CD4-positive, CD25-positive, alpha-beta regulatory T cell (primary cell): ENCODE results near the gene MCFD2. TPM values are rescaled to one million over a fixed set of nuclear protein-coding genes. Genes with fewer than 3 reads are reported as not detected.
"Not testable (repeated sequence)": the region's sequence is repeated elsewhere in the genome, so short reads cannot be mapped to it uniquely, and the experiment has no call there.

ENCODE experiments used
- ATAC-seq, 2 donors: fragments of 150-1000 bp; cut with Tn5 transposase; one replicate each; pipeline ENCODE4 v1.10.0; 2021; ENCODE audit warnings: low read depth in 2 of 2, moderate number of reproducible peaks in 2 of 2, moderate library complexity in 1 of 2
- DNase-seq, 3 donors: peaks; one replicate each; pipeline versions ENCODE4 v3.0.0 to v3.0.0-alpha.2; 2012 to 2022; ENCODE audit warnings: mixed read lengths in 1 of 3
- H3K27ac ChIP-seq: one replicate; pipeline ENCODE4 v1.7.0; 2013; ENCODE audit warnings: mild to moderate bottlenecking, low read length; ENCODE audit not compliant: insufficient read depth, poor library complexity, severe bottlenecking
- H3K27me3 ChIP-seq: one replicate; pipeline ENCODE4 v1.7.0; 2013; ENCODE audit warnings: low read length; ENCODE audit not compliant: control insufficient read depth, insufficient read depth
- H3K36me3 ChIP-seq: one replicate; pipeline ENCODE4 v1.7.0; 2013; ENCODE audit warnings: mild to moderate bottlenecking, low read length, moderate library complexity; ENCODE audit not compliant: control insufficient read depth, insufficient read depth
- H3K4me1 ChIP-seq: 2 replicates; pipeline ENCODE4 v1.7.0; 2013; ENCODE audit warnings: mild to moderate bottlenecking, low read length; ENCODE audit not compliant: insufficient read depth, control insufficient read depth, poor library complexity, severe bottlenecking
- H3K4me3 ChIP-seq: one replicate; pipeline ENCODE4 v1.7.0; 2013; ENCODE audit warnings: low read depth, mild to moderate bottlenecking, low read length, moderate library complexity
- H3K9me3 ChIP-seq, 2 experiments: 1 replicate in 1 of 2; 2 replicates in 1 of 2; pipeline ENCODE4 v1.7.0; 2013; ENCODE audit warnings: low read length in 2 of 2, mild to moderate bottlenecking in 1 of 2, moderate library complexity in 1 of 2; ENCODE audit not compliant: control insufficient read depth in 2 of 2
- H3K27ac Mint-ChIP-seq, 3 donors: one replicate each; pipeline ENCODE4 v1.8.0; 2020 to 2022; ENCODE audit warnings: mild to moderate bottlenecking in 3 of 3, mixed read lengths in 3 of 3, moderate library complexity in 2 of 3
- H3K27me3 Mint-ChIP-seq: one replicate; pipeline ENCODE4 v1.8.0; 2022; ENCODE audit warnings: mild to moderate bottlenecking, mixed read lengths
- H3K36me3 Mint-ChIP-seq: one replicate; pipeline ENCODE4 v1.8.0; 2020; ENCODE audit warnings: mixed read lengths
- H3K4me1 Mint-ChIP-seq, 4 donors: one replicate each; pipeline ENCODE4 v1.8.0; 2020 to 2022; ENCODE audit warnings: mixed read lengths in 4 of 4, mild to moderate bottlenecking in 1 of 4
- H3K4me3 Mint-ChIP-seq, 4 donors: one replicate each; pipeline ENCODE4 v1.8.0; 2020 to 2022; ENCODE audit warnings: mild to moderate bottlenecking in 4 of 4, mixed read lengths in 4 of 4, moderate library complexity in 3 of 4
- H3K9me3 Mint-ChIP-seq, 7 donors: one replicate each; pipeline ENCODE4 v1.8.0; 2020 to 2022; ENCODE audit warnings: mixed read lengths in 7 of 7, mild to moderate bottlenecking in 3 of 7, moderate library complexity in 2 of 7
- polyA plus RNA-seq, 4 donors: library from polyadenylated mRNA; unstranded; fragments of 300-500 nt; fragmentation: Illumina TruSeq; gene quantifications; one replicate each; pipeline ENCODE4 v1.2.3, GENCODE V29; 2021
- total RNA-seq: library from RNA; stranded (reverse); gene quantifications from one replicate; pipeline ENCODE4 v1.2.3, GENCODE V29; 2022

The MCFD2 gene
- total and polyA plus RNA-seq, 5 donors from 2014 or later, result 22.0 to 36.4 (median 30.2) TPM

DNA sequence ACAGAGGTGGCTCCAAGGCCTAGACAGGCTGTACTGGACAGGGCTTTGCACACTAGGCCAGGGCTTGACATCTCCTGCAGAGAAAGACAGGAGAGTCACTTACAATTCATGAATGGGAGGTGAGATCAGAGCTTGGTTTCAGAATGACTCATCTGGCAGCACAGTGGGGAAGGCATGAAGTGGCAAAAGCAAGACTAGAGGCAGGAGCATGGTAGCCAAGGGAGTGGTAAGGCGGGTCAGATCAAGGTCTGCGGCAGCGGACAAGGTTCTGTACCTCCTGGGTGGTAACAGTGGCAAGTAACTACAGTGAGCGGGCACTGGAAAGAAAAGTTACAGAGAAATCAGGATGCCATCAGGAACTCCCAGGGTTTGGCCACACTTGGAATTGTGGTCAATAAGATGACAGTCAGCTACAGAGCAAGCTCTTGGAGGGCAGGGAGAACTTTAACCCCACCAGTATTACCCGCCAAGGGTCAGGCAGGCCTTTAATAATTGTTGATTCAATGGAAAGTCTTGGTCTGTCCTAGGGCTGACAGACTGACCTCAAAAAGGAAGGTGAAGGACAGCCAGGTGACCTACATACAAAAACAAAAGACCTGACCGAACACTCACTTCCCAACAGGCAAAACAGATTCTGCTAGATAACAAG lies 5.7 kb downstream of the MCFD2 start:
- Mint-ChIP-seq H3K27ac (peak overlapping the region; percentile 56 to 71 (median 71)), H3K4me3 (peak overlapping the region in 1 of 4 donors; percentile 67), H3K4me1 (peaks cover 18 to 48% (median 36%) of the 10 kb centered on the region in 4 donors), H3K36me3 (peaks cover 39% of the 10 kb centered on the region), H3K9me3 (peaks cover 0 to 2% (median 0%) of the 10 kb centered on the region in 7 donors), H3K27me3 (no peaks in the 10 kb centered on the region)
- peak; percentile 42 to 52 for ATAC-seq
- Histone ChIP-seq H3K27ac (no peak overlapping the region), H3K27me3 (no peaks in the 10 kb centered on the region), H3K4me3 (no peak overlapping the region), H3K4me1 (peaks cover 17% of the 10 kb centered on the region), H3K9me3 (no peaks in the 10 kb centered on the region), H3K36me3 (peaks cover 39% of the 10 kb centered on the region)
- peak in 1 of 3 donors; percentile 77 for DNase-seq

DNA sequence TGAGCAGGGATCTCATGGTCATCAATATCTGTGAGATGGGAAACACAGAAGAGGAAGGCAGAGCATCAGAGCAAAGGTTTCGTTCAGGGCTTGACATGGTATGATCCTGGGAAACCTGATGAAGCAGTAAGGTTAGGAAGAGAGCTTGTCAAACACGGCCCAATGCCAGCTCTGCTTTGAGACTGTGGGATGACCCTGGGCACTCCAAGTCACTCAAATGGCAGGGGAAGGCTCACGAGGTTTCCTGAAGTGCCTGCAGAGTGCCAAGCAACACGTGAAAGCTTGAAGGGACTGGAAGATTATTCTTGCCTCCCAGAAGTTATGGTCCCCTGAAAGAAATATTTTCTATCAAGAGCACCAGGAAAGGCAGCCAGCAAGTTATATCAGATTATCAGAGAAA lies 6.5 kb downstream of the MCFD2 start:
- H3K9me3 Mint-ChIP-seq, result no peaks in the 10 kb centered on the region
- Histone ChIP-seq H3K27ac (no peak overlapping the region), H3K27me3 (no peaks in the 10 kb centered on the region), H3K4me1 (peaks cover 10% of the 10 kb centered on the region), H3K36me3 (peaks cover 39% of the 10 kb centered on the region), H3K4me3 (no peak overlapping the region), H3K9me3 (no peaks in the 10 kb centered on the region)
- DNase-seq, result no peak
- peaks cover 12 to 40% (median 29%) of the 10 kb centered on the region in 4 donors for H3K4me1 Mint-ChIP-seq
- H3K36me3 Mint-ChIP-seq, result peaks cover 42% of the 10 kb centered on the region
- peak overlapping the region in 2 of 4 donors; percentile 29 to 32 for H3K4me3 Mint-ChIP-seq
- H3K27ac Mint-ChIP-seq, result peak overlapping the region; percentile 3 to 80 (median 56)
- no peaks in the 10 kb centered on the region for H3K27me3 Mint-ChIP-seq
- ATAC-seq, result no peak

DNA sequence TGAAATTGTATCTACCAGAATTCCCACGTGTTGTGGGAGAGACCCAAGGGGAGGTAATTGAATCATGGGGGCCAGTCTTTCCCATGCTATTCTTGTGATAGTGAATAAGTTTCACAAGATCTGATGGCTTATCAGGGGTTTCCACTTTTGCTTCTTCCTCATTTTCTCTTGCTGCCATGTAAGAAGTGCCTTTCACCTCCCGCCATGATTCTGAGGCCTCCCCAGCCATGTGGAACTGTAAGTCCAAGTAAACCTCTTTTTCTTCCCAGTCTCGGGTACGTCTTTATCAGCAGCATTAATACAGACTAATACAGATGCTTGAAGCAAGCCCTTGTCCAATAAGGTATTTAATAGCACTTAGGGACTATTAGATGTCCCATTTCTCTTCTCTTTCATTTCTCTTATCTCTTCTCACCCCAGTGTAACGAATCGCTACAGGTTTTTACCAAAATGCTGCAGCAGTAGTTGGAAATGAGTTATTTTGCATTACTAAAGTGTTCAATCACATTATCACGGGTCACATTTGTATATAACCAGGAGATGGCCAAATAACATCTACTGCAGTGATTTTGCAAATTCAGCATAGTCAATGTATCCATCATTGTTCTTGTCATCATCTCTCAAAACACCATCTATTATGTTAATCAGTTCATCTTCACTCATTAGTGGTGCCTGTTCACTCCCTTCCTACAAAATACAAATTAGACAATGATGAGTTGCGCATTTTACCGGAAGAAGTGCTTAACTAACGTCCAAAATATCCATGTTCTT lies 10.5 kb downstream of the MCFD2 start:
- not testable (repeated sequence) for H3K4me3 ChIP-seq, ATAC-seq, H3K4me1 ChIP-seq, H3K27me3 Mint-ChIP-seq, H3K27ac Mint-ChIP-seq, H3K9me3 ChIP-seq, H3K9me3 Mint-ChIP-seq, H3K27me3 ChIP-seq, H3K27ac ChIP-seq, DNase-seq, H3K4me3 Mint-ChIP-seq
- Mint-ChIP-seq H3K36me3 (peaks cover 40% of the 10 kb centered on the region), H3K4me1 (peaks cover 9 to 17% (median 13%) of the 10 kb centered on the region in 4 donors)
- peaks cover 42% of the 10 kb centered on the region for H3K36me3 ChIP-seq

DNA sequence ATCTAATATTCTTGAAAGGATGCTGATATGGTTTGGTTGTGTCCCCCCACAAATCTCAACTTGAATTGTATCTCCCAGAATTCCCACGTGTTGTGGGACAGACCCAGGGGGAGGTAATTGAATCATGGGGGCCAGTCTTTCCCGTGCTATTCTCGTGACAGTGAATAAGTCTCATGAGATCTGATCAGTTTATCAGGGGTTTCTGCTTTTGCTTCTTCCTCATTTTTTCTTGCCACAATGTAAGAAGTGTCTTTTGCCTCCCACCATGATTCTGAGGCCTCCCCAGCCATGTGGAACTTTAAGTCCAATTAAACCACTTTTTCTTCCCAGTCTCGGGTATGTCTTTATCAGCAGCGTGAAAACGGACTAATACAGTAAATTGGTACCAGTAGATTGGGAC lies 12.6 kb downstream of the MCFD2 start:
- not testable (repeated sequence) for DNase-seq, H3K4me3 Mint-ChIP-seq, ATAC-seq, H3K9me3 Mint-ChIP-seq, H3K27me3 ChIP-seq, H3K4me3 ChIP-seq, H3K9me3 ChIP-seq, H3K27ac ChIP-seq, H3K4me1 ChIP-seq, H3K27me3 Mint-ChIP-seq
- peaks cover 29% of the 10 kb centered on the region for H3K36me3 ChIP-seq
- H3K27ac Mint-ChIP-seq, result peak overlapping the region in 1 of 3 donors; percentile 17
- H3K4me1 Mint-ChIP-seq, result peaks cover 0 to 11% (median under 1%) of the 10 kb centered on the region in 4 donors
- H3K36me3 Mint-ChIP-seq, result peaks cover 29% of the 10 kb centered on the region

DNA sequence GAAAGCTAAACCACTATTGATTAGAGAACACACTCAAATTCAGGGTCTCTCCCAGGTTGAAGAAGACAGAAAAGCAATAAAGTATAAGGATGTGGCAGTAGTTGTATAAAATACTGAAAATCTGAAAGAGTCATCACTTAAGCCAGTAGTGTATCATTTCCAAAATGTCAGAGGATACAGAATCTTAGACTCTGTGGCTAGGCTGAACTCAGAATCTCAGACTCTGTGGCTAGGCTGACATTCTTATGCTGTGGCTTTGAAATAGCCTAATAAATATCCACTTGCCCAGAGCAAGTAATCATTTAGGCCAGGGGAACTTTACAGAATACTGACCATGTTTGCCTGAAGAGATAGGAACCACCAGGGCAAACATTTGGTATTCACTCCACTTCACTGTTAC lies 13.1 kb downstream of the MCFD2 start:
- peaks cover 24% of the 10 kb centered on the region for H3K36me3 Mint-ChIP-seq
- no peak for DNase-seq
- H3K4me3 Mint-ChIP-seq, result no peak overlapping the region
- no peak for ATAC-seq
- H3K4me3 ChIP-seq, result no peak overlapping the region
- H3K27me3 ChIP-seq, result no peaks in the 10 kb centered on the region
- H3K4me1 Mint-ChIP-seq, result peaks cover 0 to 11% (median under 1%) of the 10 kb centered on the region in 4 donors
- H3K27ac Mint-ChIP-seq, result no peak overlapping the region
- no peaks in the 10 kb centered on the region for H3K4me1 ChIP-seq
- peaks cover 24% of the 10 kb centered on the region for H3K36me3 ChIP-seq
- no peaks in the 10 kb centered on the region for H3K27me3 Mint-ChIP-seq
- no peaks in the 10 kb centered on the region for H3K9me3 ChIP-seq
- H3K27ac ChIP-seq, result no peak overlapping the region
- no peaks in the 10 kb centered on the region for H3K9me3 Mint-ChIP-seq

DNA sequence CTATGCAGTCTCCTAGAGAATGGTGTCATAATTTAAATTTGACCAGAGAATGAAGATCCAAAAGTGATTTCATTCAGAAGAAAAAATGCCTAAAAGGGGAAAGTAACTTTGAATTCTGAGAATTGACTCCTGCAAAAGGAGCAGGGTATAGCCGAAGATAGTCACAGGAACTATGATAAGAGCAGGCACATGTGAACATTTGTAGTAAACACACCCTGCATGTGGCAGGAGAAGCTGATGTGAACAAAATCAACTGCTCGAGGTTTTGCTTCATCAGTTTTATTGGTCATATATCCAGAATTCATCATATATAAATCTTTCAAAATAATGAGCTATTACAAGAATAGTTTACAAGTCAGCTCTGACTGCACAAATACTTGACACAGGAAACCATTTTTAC lies 14.0 kb downstream of the MCFD2 start:
- H3K4me3 Mint-ChIP-seq, result no peak overlapping the region
- Histone ChIP-seq H3K4me3 (no peak overlapping the region), H3K27me3 (no peaks in the 10 kb centered on the region), H3K36me3 (peaks cover 15% of the 10 kb centered on the region), H3K9me3 (no peaks in the 10 kb centered on the region), H3K27ac (no peak overlapping the region), H3K4me1 (no peaks in the 10 kb centered on the region)
- H3K27ac Mint-ChIP-seq, result peak overlapping the region in 1 of 3 donors; percentile 58
- peaks cover 0 to 11% (median under 1%) of the 10 kb centered on the region in 4 donors for H3K4me1 Mint-ChIP-seq
- H3K27me3 Mint-ChIP-seq, result no peaks in the 10 kb centered on the region
- H3K36me3 Mint-ChIP-seq, result peaks cover 17% of the 10 kb centered on the region
- DNase-seq (no peak), ATAC-seq (no peak)
- no peaks in the 10 kb centered on the region for H3K9me3 Mint-ChIP-seq

DNA sequence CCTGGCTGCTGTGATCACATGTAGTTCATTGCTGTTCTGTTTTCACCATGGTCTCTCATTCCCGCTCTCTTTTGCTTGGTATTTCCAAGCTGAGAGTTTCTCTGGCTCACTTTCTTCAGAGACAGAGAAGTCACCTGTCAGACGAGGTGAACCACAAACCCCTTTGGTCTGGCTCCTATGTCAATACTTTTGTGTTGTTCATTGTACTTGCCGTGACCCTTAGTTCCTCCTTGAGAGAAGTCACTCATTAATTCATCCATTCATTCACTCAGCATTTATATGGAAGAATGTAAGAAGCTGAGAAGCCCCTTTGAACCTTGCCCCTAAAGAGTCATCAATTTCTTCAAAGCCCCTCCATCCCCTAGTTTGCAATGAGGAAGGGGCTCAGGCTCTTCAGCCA lies 15.2 kb downstream of the MCFD2 start:
- ATAC-seq (no peak), DNase-seq (no peak)
- Mint-ChIP-seq H3K27me3 (no peaks in the 10 kb centered on the region), H3K27ac (peak overlapping the region in 2 of 3 donors; percentile 22 to 23), H3K9me3 (no peaks in the 10 kb centered on the region), H3K36me3 (peaks cover 12% of the 10 kb centered on the region), H3K4me3 (no peak overlapping the region), H3K4me1 (peaks cover 0 to 11% (median under 1%) of the 10 kb centered on the region in 4 donors)
- Histone ChIP-seq H3K27ac (no peak overlapping the region), H3K9me3 (no peaks in the 10 kb centered on the region), H3K4me1 (no peaks in the 10 kb centered on the region), H3K4me3 (no peak overlapping the region), H3K36me3 (peaks cover 6% of the 10 kb centered on the region), H3K27me3 (no peaks in the 10 kb centered on the region)
